ENCODE measurements around the gene KLHL41. TPM values are rescaled to one million over a fixed set of nuclear protein-coding genes. Genes with fewer than 3 reads are reported as not detected.
A peak's percentile ranks its signal among the peaks of the same experiment; 100 is the strongest.
"Not testable (repeated sequence)": the region's sequence is repeated elsewhere in the genome, so short reads cannot be mapped to it uniquely, and the experiment has no call there.

The KLHL41 gene
- total RNA-seq, 2 donors from 2014 or later: 1.3 TPM

GRCh38 chr2:169520896-169521295, 11.4 kb downstream of the KLHL41 start:
- Histone ChIP-seq H3K9me3 (no peaks in the 10 kb centered on the region), H3K4me3 (no peak overlapping the region), H3K27me3 (no peaks in the 10 kb centered on the region), H3K27ac (no peak overlapping the region), H3K36me3 (replicated peaks in 1 of 2; ENCODE audit: insufficient read depth in 1 of 2, low read depth in 2 of 2) (no peaks in the 10 kb centered on the region), H3K4me1 (no peaks in the 10 kb centered on the region)
- DNase-seq (no peak), ATAC-seq (no peak)
- intact Hi-C loops (cut with DNase I): no loop called here
- TF ChIP-seq, protein P1, sequence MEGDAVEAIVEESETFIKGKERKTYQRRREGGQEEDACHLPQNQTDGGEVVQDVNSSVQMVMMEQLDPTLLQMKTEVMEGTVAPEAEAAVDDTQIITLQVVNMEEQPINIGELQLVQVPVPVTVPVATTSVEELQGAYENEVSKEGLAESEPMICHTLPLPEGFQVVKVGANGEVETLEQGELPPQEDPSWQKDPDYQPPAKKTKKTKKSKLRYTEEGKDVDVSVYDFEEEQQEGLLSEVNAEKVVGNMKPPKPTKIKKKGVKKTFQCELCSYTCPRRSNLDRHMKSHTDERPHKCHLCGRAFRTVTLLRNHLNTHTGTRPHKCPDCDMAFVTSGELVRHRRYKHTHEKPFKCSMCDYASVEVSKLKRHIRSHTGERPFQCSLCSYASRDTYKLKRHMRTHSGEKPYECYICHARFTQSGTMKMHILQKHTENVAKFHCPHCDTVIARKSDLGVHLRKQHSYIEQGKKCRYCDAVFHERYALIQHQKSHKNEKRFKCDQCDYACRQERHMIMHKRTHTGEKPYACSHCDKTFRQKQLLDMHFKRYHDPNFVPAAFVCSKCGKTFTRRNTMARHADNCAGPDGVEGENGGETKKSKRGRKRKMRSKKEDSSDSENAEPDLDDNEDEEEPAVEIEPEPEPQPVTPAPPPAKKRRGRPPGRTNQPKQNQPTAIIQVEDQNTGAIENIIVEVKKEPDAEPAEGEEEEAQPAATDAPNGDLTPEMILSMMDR (IDR thresholded peaks at IDR 0.05): no peak
- TF ChIP-seq POLR2A (IDR thresholded peaks at IDR 0.05): no peak

DNA sequence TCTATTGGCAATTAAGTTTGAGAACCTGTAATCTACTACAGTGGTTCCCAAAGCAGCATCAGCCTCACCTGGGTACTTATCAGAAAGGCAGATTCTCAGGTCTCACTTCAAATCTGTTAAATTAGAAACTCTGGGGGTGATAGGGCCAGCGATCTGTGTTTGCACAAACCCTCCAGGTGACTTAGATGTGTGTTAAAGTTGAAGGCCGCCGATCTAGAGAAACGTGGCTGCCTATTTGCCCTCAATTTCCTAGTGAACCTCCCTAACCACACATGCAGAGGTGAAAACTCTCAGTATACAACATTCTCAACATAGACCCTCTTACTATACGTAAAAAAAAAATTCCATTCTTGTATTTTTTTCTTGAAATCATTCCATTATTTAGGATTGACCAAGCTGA, 14.2 kb downstream of the KLHL41 start:
- Histone ChIP-seq H3K27ac (no peak overlapping the region), H3K27me3 (no peaks in the 10 kb centered on the region), H3K9me3 (no peaks in the 10 kb centered on the region), H3K4me1 (no peaks in the 10 kb centered on the region), H3K36me3 (replicated peaks in 1 of 2; ENCODE audit: insufficient read depth in 1 of 2, low read depth in 2 of 2) (no peaks in the 10 kb centered on the region), H3K4me3 (no peak overlapping the region)
- intact Hi-C loops (cut with DNase I): no loop called here
- no peak for TF ChIP-seq POLR2A (IDR thresholded peaks at IDR 0.05)
- TF ChIP-seq, protein P1 (IDR thresholded peaks at IDR 0.05): no peak
- ATAC-seq: no peak
- WGBS, 2 donors: 42 to 60% methylated on average over 5 of the region's 5 CpGs
- DNase-seq: no peak

GRCh38 chr2:169525434-169525833, 15.9 kb downstream of the KLHL41 start:
- Histone ChIP-seq H3K27me3 (no peaks in the 10 kb centered on the region), H3K4me1 (no peaks in the 10 kb centered on the region), H3K27ac (no peak overlapping the region), H3K9me3 (no peaks in the 10 kb centered on the region), H3K4me3 (no peak overlapping the region), H3K36me3 (replicated peaks in 1 of 2; ENCODE audit: insufficient read depth in 1 of 2, low read depth in 2 of 2) (no peaks in the 10 kb centered on the region)
- TF ChIP-seq, protein P1 (IDR thresholded peaks at IDR 0.05): no peak
- TF ChIP-seq POLR2A (IDR thresholded peaks at IDR 0.05): no peak
- DNase-seq (no peak), ATAC-seq (no peak)
- intact Hi-C loops (cut with DNase I): no loop called here
- WGBS, 2 donors: 67 to 82% methylated on average over 2 of the region's 2 CpGs

DNA sequence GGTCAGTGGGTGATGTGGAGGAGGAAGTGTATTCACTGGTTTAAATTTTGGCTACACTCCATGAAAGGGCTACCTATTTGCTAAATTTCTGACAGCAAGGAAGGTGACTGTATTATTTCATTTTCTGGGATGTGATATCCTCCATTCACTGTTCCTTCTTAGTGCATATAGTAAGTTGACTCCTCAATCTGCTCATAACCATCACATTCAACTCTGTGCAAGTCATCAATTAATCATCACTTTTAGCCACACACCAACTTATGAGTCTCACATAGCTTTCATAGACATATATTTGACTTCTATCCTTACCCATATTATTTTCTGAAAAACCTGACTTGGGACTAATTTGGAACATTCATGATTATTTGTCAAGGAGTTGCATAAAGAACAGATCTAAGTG, 16.9 kb downstream of the KLHL41 start:
- H3K36me3 ChIP-seq (replicated peaks in 1 of 2; ENCODE audit: insufficient read depth in 1 of 2, low read depth in 2 of 2): no peaks in the 10 kb centered on the region
- intact Hi-C loops (cut with DNase I): no loop called here
- no peaks in the 10 kb centered on the region for H3K9me3 ChIP-seq
- ATAC-seq (no peak), DNase-seq (no peak)
- H3K27ac ChIP-seq: no peak overlapping the region
- TF ChIP-seq, protein P1 (IDR thresholded peaks at IDR 0.05): no peak
- TF ChIP-seq POLR2A (IDR thresholded peaks at IDR 0.05): no peak
- H3K4me3 ChIP-seq: no peak overlapping the region
- H3K27me3 ChIP-seq: no peaks in the 10 kb centered on the region
- no peaks in the 10 kb centered on the region for H3K4me1 ChIP-seq

- no peaks in the 10 kb centered on the region for H3K9me3 ChIP-seq
- no peaks in the 10 kb centered on the region for H3K4me1 ChIP-seq
- H3K4me3 ChIP-seq: no peak overlapping the region
- DNase-seq (peak; percentile 67 to 82 (median 74)), ATAC-seq (peak; percentile 74)
- no peaks in the 10 kb centered on the region for H3K27me3 ChIP-seq
- intact Hi-C loops (cut with DNase I): no loop called here
- TF ChIP-seq, protein P1 (IDR thresholded peaks at IDR 0.05): peak; percentile 53 to 78 (median 68)
- no peak for TF ChIP-seq POLR2A (IDR thresholded peaks at IDR 0.05)
- H3K27ac ChIP-seq: no peak overlapping the region
- 7 to 15% methylated on average over 2 of the region's 2 CpGs for WGBS, 2 donors
- no peaks in the 10 kb centered on the region for H3K36me3 ChIP-seq (replicated peaks in 1 of 2; ENCODE audit: insufficient read depth in 1 of 2, low read depth in 2 of 2)
These were observed 18.8 kb downstream of the KLHL41 start for GRCh38 chr2:169528271-169528701.

DNA sequence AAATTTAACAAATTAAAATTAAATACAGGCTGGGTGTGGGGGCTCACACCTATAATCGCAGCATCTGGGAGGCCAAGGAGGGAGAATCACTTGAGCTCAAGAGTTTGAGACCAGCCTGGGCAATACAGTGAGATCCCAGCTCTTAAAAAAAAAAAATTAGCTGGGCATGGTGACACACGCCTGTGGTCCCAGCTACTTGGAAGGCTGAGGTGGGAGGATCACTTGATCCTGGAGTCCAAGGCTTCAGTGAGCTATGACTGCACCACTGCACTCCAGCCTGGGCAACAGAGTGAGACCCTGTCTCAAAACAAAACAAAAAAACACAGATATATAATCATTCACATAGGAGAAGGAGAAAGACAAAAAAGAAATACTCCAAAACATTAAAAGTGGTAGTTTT, 30.0 kb downstream of the KLHL41 start:
- H3K36me3 ChIP-seq (replicated peaks in 1 of 2; ENCODE audit: insufficient read depth in 1 of 2, low read depth in 2 of 2); H3K27me3 ChIP-seq; H3K4me3 ChIP-seq; H3K27ac ChIP-seq; ATAC-seq; intact Hi-C loops (cut with DNase I); DNase-seq; H3K4me1 ChIP-seq; H3K9me3 ChIP-seq: not testable (repeated sequence)
- 92 to 94% methylated on average over 2 of the region's 2 CpGs for WGBS, 2 donors

All from body of pancreas (tissue), 4 donors.